ENCODE measurements around the gene USH2A. TPM values are rescaled to one million over a fixed set of nuclear protein-coding genes. Genes with fewer than 3 reads are reported as not detected.

The USH2A gene
- polyA plus RNA-seq, 1 of the 3 experiments (the other 2 are of a cell fraction): under 0.01 TPM

- no peak overlapping the region for H3K9ac ChIP-seq
- H3K9me3 ChIP-seq: no peaks in the 10 kb centered on the region
- H3K79me2 ChIP-seq (ENCODE audit: insufficient read depth): no peaks in the 10 kb centered on the region
- H3K36me3 ChIP-seq (replicated peaks in 1 of 2; ENCODE audit: control insufficient read depth in 1 of 2, insufficient read depth in 2 of 2, low read length in 1 of 2): no peaks in the 10 kb centered on the region
- TF ChIP-seq GATA2 (CRISPR knock-in tag; IDR thresholded peaks at IDR 0.05): no peak
- TF ChIP-seq FOXM1 (IDR thresholded peaks at IDR 0.05; ENCODE audit: low read depth): no peak
- no peak for TF ChIP-seq NRF1 (IDR thresholded peaks at IDR 0.05; ENCODE audit: low read depth, low read length)
- TF ChIP-seq USF1 (IDR thresholded peaks at IDR 0.05; ENCODE audit: borderline replicate concordance, low read depth): no peak
- no peak for TF ChIP-seq MEF2A (IDR thresholded peaks at IDR 0.05; ENCODE audit: borderline replicate concordance, low read depth)
- TF ChIP-seq JUND (IDR thresholded peaks at IDR 0.05): no peak
- no peak for TF ChIP-seq PBX3 (IDR thresholded peaks at IDR 0.05)
- no peak for TF ChIP-seq EP300 (IDR thresholded peaks at IDR 0.05; ENCODE audit: borderline replicate concordance in 1 of 2, low read depth in 1 of 2, low read length in 1 of 2)
- no peak for TF ChIP-seq REST (IDR thresholded peaks at IDR 0.05; ENCODE audit: low read depth, low read length)
- no peak for TF ChIP-seq USF2 (IDR thresholded peaks at IDR 0.05; ENCODE audit: borderline replicate concordance, low read depth, low read length)
- no peak for TF ChIP-seq FOXJ3 (CRISPR knock-in tag; IDR thresholded peaks at IDR 0.05)
- no peak for TF ChIP-seq GABPA (IDR thresholded peaks at IDR 0.05; ENCODE audit: low read depth)
- TF ChIP-seq SIN3A (IDR thresholded peaks at IDR 0.05; ENCODE audit: borderline replicate concordance, low read depth, low read length): no peak
- TF ChIP-seq MAX (IDR thresholded peaks at IDR 0.05; ENCODE audit: low read depth): no peak
- TF ChIP-seq IRF3 (IDR thresholded peaks at IDR 0.05; ENCODE audit: low read depth, low read length): no peak
- no peak for TF ChIP-seq RAD21 (IDR thresholded peaks at IDR 0.05; ENCODE audit: low read length)
- no peak for TF ChIP-seq POLR2AphosphoS5 (IDR thresholded peaks at IDR 0.05; ENCODE audit: low read depth, low read length)
- TF ChIP-seq FOSL2 (IDR thresholded peaks at IDR 0.05; ENCODE audit: borderline replicate concordance, low read depth): no peak
- no peak overlapping the region for H3K4me2 ChIP-seq
- H3K4me3 ChIP-seq (ENCODE audit: low read depth in 2 of 2, low read length in 1 of 2): no peak overlapping the region
- H3F3A ChIP-seq (replicated peaks; ENCODE audit: insufficient read depth): no peaks in the 10 kb centered on the region
- no peaks in the 10 kb centered on the region; a peak in 1 of 4 replicates for H3K4me1 ChIP-seq (ENCODE audit: control insufficient read depth in 1 of 2, insufficient read depth in 2 of 2, low read depth in 1 of 2, low read length in 1 of 2)
- no peak for DNase-seq
- no peak overlapping the region for H2AFZ ChIP-seq (ENCODE audit: low read depth)
- H3K9me2 ChIP-seq: no peaks in the 10 kb centered on the region
- no peak overlapping the region for H3K27ac ChIP-seq (ENCODE audit: low read depth in 2 of 2, low read length in 1 of 2)
- H4K20me1 ChIP-seq (ENCODE audit: insufficient read depth): no peaks in the 10 kb centered on the region
- ChIA-PET POLR2A (no interaction called here), CTCF (no interaction called here)
- H3K27me3 ChIP-seq (ENCODE audit: insufficient read depth): no peaks in the 10 kb centered on the region
- WGBS (ENCODE audit: low lambda C conversion rate): 67% methylated on average over 2 of the region's 2 CpGs
These were observed 643.1 kb downstream of the USH2A start for GRCh38 chr1:215780139-215780538.
